GM21423 (cell line): ENCODE measurements around the gene CCHCR1.

Experiments used
- ATAC-seq: cut with Tn5 transposase; IDR thresholded peaks from one replicate; pipeline ENCODE4 v1.9.1; 2021; ENCODE audit warnings: mild to moderate bottlenecking, moderate library complexity; ENCODE audit not compliant: unreplicated experiment

The CCHCR1 gene

DNA sequence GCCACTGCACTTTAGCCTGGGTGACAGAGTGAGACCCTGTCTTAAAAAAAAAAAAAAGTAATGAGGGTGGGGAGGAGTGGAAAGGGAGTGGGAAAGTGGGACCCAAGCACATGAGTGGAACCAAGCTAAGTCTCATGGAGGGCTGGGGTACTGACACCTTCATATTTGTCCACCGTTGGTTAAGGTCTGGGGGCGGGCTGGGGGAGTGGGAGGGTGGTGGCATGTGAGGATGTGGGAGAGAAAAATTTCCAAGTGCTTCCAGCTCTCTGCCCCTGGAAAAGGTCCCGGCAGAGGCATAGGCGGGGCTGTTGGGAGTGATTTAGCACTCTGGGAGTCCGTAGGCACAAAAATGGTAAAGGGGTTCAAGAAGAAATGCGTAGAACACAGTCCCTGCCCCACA, 24.8 kb downstream of the CCHCR1 start:
- ATAC-seq = no peak

DNA sequence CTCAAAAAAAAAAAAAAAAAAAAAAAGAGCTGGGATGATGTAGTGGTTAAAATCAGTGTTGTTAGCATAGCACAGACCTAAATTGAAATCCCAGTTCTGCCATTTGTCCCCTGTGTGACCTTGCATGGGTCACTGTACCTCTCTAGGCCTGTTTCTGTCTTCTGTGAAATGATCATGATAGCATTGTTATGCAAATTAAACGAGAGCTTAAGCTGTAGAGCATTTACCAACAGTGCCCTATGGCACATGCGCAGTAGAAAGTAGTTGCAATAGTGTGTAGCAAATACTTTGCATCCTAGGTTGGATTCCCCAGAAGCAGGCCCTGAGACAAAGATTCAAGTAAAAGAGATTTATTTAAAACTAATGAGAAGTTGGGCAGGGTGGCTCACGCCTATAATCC, 26.0 kb downstream of the CCHCR1 start:
- no peak for ATAC-seq

DNA sequence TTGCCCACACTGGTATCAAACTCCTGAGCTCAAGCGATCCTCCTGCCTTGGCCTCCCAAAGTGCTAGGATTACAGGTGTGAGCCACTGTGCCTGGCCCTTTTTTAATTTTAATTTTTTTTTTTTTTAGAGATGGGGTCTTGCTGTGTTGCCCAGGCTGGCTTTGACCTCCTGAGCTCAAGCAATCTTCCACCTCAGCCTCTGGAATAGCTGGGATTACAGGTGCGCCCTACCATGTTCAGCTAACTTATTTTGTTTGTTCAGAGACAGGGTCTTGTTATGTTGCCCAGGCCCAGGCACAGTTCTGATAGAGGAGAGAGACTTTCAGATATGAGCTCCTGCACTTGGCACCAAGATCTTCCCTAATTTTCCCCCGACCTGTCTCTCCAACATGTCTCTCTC, 26.9 kb downstream of the CCHCR1 start:
- no peak for ATAC-seq

GRCh38 chr6:31129130-31129529, 28.5 kb downstream of the CCHCR1 start:
- no peak for ATAC-seq

DNA sequence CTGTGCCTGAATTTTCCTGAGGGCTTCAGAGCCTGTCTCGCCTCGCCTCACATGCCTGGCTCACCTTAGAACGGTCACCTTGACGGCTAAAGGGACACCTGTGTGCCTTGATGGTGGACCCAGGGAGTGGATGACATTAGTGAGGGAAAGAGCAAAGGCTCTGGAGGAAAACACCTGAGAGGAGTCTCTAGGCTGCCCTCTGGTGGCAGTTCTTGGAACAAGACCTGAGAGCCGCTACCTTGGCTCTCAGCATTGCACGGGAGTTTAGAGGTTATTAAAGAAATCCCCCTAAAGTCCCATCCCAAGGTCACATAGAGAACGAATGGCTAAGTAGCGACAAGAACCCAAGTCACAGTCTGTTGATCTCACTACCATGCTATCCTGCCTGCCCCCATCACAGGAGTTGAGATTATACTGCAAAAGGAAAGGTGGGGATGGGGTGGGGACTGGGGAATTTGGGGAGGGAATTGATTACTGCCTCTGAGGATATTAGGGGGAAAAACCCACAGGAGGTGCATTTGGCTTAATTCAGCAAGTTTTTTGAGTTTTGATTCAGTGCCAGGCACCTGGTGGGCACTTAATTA, 29.4 kb downstream of the CCHCR1 start:
- ATAC-seq = no peak

- ATAC-seq = no peak
These were observed 31.0 kb downstream of the CCHCR1 start for GRCh38 chr6:31126396-31127175.

DNA sequence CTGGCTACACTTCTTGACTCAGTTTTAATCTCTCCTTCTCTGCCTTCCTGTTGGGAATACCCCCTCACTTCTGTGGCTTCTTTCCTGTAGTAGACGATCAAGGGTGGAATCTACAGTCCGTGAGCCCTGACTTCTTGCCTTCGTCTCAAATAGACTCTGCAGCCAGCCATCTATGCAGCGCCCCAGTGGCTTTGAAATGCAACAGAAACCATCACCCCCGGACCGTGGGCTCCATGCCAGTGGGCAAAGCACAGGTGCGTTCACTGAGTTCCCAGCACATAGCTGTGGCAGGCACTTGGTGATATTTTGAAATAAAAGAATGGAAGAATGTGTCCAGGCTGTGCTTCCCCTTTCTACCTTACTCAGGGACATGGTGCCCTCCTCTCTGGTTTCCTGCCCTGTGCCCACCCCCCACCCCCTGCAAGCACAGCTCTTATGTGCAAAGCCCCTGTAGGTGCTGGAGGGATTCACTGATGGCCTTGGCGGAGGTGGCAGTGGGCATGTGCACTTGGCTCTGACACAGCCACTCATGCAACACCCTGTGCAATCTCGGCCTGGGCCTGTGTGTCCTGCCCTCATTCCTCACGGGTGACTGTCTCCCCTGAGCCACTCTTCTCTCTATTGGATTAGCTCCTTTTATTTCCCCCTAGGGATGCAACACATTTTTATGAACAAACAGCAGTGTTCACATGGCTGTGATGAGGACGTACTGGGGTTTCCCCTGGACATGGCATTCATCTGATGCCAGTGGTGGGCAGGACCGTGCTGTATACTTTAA, 31.8 kb downstream of the CCHCR1 start:
- ATAC-seq = no peak

DNA sequence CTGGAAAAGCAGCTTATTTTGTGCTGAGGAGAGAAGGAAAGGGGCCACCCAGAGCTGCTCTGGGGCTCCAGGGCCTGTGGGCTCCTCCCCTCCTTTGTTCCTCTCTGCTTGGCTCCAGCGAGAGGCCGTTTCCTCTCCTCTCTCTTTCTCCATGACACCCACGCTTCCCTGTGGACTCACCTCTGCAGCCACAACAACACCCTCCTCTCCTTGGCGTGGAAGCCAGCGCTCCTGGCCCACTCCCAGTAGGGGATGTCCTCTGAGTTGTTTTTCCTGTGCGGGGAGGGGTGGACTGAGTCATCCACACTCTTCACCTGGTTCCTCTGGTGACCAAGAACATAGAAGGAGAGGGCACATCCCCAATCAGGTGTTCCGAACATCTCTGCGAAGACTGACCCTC, 32.4 kb downstream of the CCHCR1 start:
- no peak for ATAC-seq

GRCh38 chr6:31122791-31123706, 34.6 kb downstream of the CCHCR1 start:
- no peak for ATAC-seq

- ATAC-seq = no peak
These were observed 36.3 kb downstream of the CCHCR1 start for GRCh38 chr6:31121131-31121790.

DNA sequence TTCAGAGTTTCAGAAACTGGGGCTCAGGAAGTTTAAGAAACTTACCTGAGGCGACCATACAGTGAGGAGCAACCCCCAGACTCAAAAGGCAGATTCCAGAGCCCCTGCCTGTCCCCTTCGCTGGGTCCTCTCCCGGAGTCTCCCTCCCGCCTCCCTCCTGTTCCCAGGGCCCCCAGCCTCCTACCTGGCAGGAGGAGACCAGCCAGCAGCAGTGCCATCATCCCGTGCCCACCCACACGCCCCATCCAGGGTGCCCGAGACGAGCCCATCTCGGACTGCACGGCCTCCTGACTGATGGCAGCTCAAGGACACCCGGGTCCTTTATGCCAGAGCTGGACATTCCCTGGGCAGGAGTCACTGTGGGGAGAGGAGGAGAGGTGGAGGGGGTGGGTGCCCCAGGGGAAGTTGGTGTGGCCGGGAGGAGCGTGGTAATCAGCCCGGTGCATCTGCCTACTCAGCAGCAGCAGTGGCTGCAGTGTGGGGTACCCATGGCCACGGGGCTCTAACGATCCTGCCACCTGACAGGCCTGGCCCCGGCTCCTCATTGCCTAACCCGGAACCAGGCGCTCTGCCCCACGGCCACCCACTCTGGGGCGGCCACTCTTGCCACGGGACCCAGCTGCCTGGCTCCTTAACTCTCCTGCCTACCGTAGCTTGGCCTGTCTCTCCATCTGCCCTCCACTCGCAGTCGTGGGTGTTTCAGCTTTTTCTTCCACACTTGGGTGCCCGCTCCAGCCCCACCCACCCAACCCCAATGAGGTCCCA, 37.3 kb downstream of the CCHCR1 start, which contains the start of gene CDSN:
Gene CDSN (minus strand): TSS at position 296 of the 765 bp plus-strand sequence. CDS start 27 bp downstream, at position 269.
- no peak for ATAC-seq

- ATAC-seq = no peak
These were observed 39.4 kb downstream of the CCHCR1 start for GRCh38 chr6:31118178-31118577.

DNA sequence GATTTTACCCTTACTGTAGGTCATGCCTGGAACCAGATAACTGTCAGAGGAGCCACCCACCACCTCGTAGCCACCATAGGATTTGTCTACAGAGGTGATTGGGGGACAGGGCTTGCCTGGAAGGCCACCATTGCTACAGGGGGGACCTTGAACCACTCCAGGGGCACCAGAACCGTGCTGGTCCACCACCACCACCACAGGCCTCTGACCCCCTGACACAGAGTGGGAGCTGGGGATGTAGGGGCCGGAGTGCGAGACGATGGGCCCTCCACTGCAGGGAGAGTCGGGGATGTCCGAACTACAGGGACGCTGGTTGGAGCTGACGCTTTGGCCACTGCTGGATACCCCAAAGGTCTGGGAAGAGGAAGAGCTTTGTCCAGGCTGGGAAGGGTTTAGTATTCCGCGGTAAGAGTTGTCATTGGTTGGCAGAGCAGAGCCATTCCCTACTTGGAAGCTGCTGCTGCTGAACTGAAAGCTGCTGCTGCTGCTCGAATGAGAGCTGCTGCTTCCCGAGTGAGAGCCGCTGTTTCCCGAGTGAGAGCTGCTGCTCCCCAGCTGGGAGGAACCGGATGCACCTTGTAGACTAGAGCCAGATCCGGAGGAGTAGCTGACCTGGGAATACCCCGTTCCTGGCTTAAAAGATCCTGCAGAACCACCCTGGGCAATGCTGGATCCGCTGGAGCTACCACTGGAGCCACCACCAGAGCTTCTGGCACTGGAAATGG, 40.8 kb downstream of the CCHCR1 start:
- no peak for ATAC-seq

GRCh38 chr6:31115941-31116560, 41.6 kb downstream of the CCHCR1 start:
- no peak for ATAC-seq

DNA sequence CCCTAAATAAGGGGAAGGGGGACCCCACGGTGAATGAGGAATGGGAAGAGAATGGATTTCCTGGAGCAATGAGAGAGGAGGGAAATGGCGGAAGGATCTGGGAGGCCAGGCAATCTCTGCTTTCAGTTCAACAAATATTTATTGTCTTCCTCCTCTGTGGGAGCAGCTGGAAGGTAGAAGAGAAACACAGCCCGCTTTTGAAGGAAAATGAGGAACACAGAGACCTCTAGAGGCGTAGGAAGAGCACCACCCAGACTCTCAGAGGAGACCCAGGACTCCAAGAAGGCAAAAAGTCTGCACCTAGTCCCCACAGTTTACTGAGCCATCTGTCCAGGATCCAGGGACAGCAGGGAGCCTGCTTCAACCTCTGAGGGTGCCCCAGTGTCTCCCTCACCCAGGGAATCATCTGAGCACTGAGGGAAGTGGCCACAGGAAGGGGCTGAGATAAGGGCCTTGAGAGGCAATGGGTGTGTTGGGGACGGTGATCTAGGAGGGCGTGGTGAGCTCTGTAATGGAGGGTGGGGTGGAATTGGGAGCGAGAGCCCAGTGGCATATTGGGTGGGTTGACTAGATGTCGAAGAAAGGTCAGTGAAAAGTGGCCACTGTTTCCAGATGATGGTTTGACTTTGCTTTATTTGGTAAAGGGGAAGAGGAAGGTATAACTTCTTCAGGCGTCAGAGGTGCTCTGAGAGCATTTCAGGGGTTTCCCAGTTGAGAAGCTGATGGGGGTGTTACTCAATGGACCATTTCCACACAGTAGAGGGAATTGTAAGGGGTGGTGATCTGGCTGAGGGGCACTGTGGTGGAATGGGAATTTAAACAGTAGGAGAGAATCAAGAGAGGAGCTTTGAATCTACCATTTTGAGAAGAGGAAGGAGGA, 42.4 kb downstream of the CCHCR1 start:
- no peak for ATAC-seq

DNA sequence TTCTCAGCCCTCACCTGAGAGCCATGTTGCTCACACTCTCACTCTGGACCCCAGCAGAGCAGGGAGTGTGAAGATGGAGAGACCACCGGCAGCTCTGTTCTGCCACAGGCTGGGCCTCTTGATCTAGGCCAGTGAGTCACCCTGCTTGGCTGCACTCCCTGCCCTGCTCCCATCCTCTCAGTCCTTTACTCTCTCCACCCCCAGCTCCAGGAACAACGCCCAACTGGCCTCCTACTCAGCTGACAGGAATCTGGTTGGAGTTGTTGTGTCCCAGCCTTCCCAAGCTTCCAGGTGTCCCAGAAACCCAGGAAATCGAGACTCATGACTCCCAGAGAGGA, 43.1 kb downstream of the CCHCR1 start, which contains the start of gene PSORS1C1:
Gene PSORS1C1 (plus strand): TSS at position 260 of the 338 bp plus-strand sequence. CDS start 14,833 bp downstream, outside the sequence.
- ATAC-seq = no peak

DNA sequence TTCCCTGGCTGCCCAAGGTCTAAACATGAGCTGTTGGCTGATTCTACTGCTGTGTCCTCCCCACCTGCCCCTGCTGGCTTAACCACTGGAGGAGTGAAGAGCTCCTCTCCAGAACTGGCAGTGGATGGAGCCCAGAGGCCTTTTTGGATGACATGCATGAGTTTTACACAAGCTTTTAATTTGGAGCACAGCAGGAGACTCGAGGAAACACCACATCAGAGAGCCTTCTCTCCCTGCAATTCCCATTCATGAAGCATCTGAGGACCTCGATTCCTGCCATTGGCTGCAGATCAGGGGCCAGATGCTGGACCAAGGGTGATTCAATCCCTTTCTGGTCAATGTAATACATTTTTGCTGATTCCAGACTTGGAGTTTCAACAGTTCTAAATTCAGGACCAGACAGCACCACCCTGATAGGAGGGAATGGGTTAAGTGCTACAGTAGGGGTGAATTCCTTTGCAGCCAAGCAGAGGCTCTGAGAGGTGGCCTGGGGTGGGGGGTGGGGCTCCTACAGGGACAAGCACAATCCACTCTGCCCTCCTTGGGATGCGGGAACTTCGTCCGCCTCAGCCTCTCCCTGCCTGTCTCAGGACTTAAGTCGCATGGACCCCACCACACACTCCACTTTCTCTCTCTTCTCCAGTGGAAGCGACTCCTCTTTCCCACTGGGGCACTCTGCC, 43.6 kb downstream of the CCHCR1 start:
- ATAC-seq = no peak
